Progenitor cell of endocrine pancreas (in vitro differentiated cells): Measurements from ENCODE around the gene MOCS3. TPM values are rescaled to one million over a fixed set of nuclear protein-coding genes. Genes with fewer than 3 reads are reported as not detected.

Experiments used
- DNase-seq: peaks from one replicate; pipeline ENCODE4 v3.0.0; 2021; ENCODE audit warnings: low spot score; ENCODE audit not compliant: unreplicated experiment
- H3K27ac Mint-ChIP-seq: 2 replicates; pipeline ENCODE4 v1.8.0; 2021; ENCODE audit warnings: mild to moderate bottlenecking, moderate library complexity, mixed read lengths
- H3K27me3 Mint-ChIP-seq: 2 replicates; pipeline ENCODE4 v1.8.0; 2021; ENCODE audit warnings: mixed read lengths
- H3K36me3 Mint-ChIP-seq: 2 replicates; pipeline ENCODE4 v1.8.0; 2022; ENCODE audit warnings: mixed read lengths; ENCODE audit not compliant: insufficient read depth
- H3K4me1 Mint-ChIP-seq: 2 replicates; pipeline ENCODE4 v1.8.0; 2021; ENCODE audit warnings: low read depth, mixed read lengths
- H3K4me3 Mint-ChIP-seq: 2 replicates; pipeline ENCODE4 v1.8.0; 2021; ENCODE audit warnings: low read depth, mild to moderate bottlenecking, moderate library complexity, mixed read lengths
- H3K9me3 Mint-ChIP-seq: 2 replicates; pipeline ENCODE4 v1.8.0; 2021; ENCODE audit warnings: low read depth, mixed read lengths
- CTCF ChIP-seq: fragments of 200-600 bp; sonication (generic); IDR thresholded peaks from one replicate; pipeline ENCODE4 v1.5.0; 2021; ENCODE audit warnings: antibody characterized with exemption, mild to moderate bottlenecking; ENCODE audit not compliant: unreplicated experiment
- long read RNA-seq: library from polyadenylated mRNA; unstranded; transcript quantifications from one replicate; pipeline ENCODE4 v2.0.0, GENCODE V29; 2020
- total RNA-seq: library from RNA; stranded (reverse); gene quantifications from 2 replicates; pipeline ENCODE4 v1.2.1, GENCODE V29; 2021

Gene MOCS3, protein sequence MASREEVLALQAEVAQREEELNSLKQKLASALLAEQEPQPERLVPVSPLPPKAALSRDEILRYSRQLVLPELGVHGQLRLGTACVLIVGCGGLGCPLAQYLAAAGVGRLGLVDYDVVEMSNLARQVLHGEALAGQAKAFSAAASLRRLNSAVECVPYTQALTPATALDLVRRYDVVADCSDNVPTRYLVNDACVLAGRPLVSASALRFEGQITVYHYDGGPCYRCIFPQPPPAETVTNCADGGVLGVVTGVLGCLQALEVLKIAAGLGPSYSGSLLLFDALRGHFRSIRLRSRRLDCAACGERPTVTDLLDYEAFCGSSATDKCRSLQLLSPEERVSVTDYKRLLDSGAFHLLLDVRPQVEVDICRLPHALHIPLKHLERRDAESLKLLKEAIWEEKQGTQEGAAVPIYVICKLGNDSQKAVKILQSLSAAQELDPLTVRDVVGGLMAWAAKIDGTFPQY
- 5.6 and 5.8 TPM in 2 replicates for total RNA-seq
- long read RNA-seq, full-length matches to known transcripts = 78 of 78 reads
- long read RNA-seq, partial matches to known transcripts = 0 of 78 reads
- long read RNA-seq, other reads (novel, unspliced or antisense) = 0 of 78 reads

DNA sequence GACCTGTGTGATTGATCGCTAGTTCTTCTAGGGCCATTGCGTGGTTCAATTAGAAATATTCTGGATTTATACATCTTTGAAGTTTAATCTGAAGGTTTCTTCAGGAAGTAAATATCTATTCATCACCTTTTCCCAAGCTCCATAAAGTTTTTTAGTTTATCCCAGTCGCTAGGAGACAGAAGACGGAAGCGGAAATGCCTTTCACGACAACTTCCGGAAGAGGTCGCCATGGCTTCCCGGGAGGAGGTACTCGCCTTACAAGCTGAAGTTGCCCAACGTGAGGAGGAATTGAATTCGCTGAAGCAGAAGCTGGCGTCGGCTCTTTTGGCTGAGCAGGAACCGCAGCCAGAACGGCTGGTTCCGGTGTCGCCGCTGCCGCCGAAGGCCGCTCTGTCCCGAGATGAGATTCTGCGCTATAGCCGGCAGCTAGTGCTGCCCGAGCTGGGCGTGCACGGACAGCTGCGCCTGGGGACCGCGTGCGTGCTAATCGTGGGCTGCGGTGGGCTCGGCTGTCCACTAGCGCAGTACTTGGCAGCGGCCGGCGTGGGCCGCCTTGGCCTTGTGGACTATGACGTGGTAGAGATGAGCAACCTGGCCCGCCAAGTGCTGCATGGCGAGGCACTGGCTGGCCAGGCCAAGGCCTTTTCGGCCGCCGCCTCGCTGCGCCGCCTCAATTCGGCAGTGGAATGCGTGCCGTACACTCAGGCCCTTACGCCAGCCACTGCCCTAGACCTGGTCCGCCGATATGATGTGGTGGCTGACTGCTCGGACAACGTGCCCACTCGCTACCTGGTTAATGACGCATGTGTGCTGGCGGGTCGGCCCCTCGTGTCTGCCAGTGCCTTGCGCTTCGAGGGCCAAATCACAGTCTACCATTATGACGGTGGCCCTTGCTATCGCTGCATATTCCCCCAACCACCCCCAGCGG, at the start of gene MOCS3:
Gene MOCS3, plus strand, starts transcription at position 204 of the 928 bp plus-strand sequence. Its CDS starts 25 bp downstream, at position 229.
- peak; percentile 45 for DNase-seq
- Mint-ChIP-seq H3K4me1 (peaks cover 26% of the 10 kb centered on the region), H3K4me3 (peak within 1 kb of the TSS; percentile 99), H3K27ac (peak within 1 kb of the TSS; percentile 100), H3K9me3 (peaks cover 3% of the 10 kb centered on the region), H3K27me3 (no peaks in the 10 kb centered on the region), H3K36me3 (peaks cover 8% of the 10 kb centered on the region)
- TF ChIP-seq CTCF = no peak

DNA sequence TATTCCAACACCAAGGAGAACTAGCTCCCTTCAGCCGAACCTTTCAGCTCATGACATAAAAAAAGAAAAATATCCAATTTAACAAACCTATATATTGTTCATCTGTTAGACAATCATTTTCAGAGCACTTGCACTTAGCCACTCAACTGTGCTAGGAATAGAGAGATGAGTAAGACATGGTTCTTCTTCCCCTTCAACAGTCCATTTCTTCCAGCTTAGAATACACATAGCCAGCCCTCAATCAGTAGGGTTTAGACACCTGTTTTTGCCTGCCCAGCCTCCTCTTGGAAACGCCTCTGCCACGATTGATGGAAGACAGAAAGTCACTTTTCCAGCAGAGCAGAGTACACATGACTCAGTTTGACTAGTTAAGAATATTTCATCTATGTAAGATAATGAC, 49.2 kb upstream of the MOCS3 start:
- H3K36me3 Mint-ChIP-seq = peaks cover 18% of the 10 kb centered on the region
- no peaks in the 10 kb centered on the region for H3K9me3 Mint-ChIP-seq
- TF ChIP-seq CTCF = no peak
- H3K27ac Mint-ChIP-seq = peak overlapping the region; percentile 57
- DNase-seq = no peak
- no peak overlapping the region for H3K4me3 Mint-ChIP-seq
- no peaks in the 10 kb centered on the region for H3K27me3 Mint-ChIP-seq
- peaks cover 52% of the 10 kb centered on the region for H3K4me1 Mint-ChIP-seq

DNA sequence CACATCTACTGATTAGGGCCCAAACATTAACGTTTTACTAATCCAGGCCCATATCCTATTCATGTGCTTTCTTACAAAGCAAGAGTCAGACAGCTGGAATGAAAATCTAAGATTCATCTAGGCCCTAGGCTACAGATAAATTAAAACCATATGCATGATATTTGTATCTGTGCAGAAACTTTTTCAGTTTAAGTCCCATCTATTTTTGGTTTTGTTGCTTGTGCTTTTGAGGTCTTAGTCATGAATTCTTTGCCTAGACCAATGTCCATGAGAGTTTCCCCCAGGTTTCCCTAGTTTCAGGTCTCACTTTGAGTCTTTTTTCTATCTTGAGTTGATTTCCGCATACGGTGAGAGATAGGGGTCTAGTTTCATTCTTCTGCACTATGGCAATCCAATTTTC, 47.6 kb upstream of the MOCS3 start:
- no peaks in the 10 kb centered on the region for H3K9me3 Mint-ChIP-seq
- TF ChIP-seq CTCF = no peak
- DNase-seq = no peak
- H3K36me3 Mint-ChIP-seq = peaks cover 16% of the 10 kb centered on the region
- H3K4me3 Mint-ChIP-seq = no peak overlapping the region
- no peaks in the 10 kb centered on the region for H3K27me3 Mint-ChIP-seq
- H3K4me1 Mint-ChIP-seq = peaks cover 55% of the 10 kb centered on the region
- peak overlapping the region; percentile 88 for H3K27ac Mint-ChIP-seq

DNA sequence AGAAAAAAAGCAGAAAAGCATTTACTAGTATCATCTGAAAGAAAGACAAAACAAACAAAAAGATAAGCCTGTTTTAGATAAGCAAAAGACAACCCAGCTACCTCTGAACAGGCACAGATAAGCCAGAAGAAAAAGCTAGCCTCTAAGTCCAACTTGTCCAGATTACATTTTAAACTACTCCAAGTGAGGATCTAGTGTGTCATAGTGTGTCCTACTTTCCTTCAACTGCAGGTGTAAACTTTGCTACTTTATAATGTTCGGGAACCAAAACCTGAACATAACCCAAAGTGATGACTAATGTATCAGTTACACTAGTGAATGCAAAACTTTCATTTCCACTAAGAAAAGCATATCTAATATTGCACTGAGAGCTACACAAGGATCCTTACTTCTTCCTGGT, 46.9 kb upstream of the MOCS3 start:
- H3K9me3 Mint-ChIP-seq = no peaks in the 10 kb centered on the region
- no peaks in the 10 kb centered on the region for H3K27me3 Mint-ChIP-seq
- H3K4me1 Mint-ChIP-seq = peaks cover 59% of the 10 kb centered on the region
- no peak for TF ChIP-seq CTCF
- H3K36me3 Mint-ChIP-seq = peaks cover 16% of the 10 kb centered on the region
- no peak overlapping the region for H3K4me3 Mint-ChIP-seq
- H3K27ac Mint-ChIP-seq = peak overlapping the region; percentile 88
- no peak for DNase-seq
